GM18907 (cell line): ENCODE data around the gene HLCS.

Source experiments
- ATAC-seq: cut with Tn5 transposase; IDR thresholded peaks from one replicate; pipeline ENCODE4 v1.9.1; 2021; ENCODE audit warnings: mild to moderate bottlenecking, moderate library complexity; ENCODE audit not compliant: unreplicated experiment

The HLCS gene

GRCh38 chr21:36852293-36852692 is 114.2 kb downstream of the HLCS start:
- ATAC-seq = no peak

- ATAC-seq = no peak
These were observed 115.3 kb downstream of the HLCS start for GRCh38 chr21:36851121-36851520.

- ATAC-seq = no peak
These were observed 116.1 kb downstream of the HLCS start for GRCh38 chr21:36850372-36850771.

GRCh38 chr21:36849461-36850105 is 116.9 kb downstream of the HLCS start:
- ATAC-seq = no peak

GRCh38 chr21:36848730-36849274 is 117.7 kb downstream of the HLCS start:
- ATAC-seq = no peak

GRCh38 chr21:36847189-36847588 is 119.3 kb downstream of the HLCS start:
- ATAC-seq = no peak

GRCh38 chr21:36846631-36847030 is 119.8 kb downstream of the HLCS start:
- no peak for ATAC-seq

GRCh38 chr21:36845790-36846189 is 120.7 kb downstream of the HLCS start:
- ATAC-seq = no peak

- no peak for ATAC-seq
These were observed 121.4 kb downstream of the HLCS start for GRCh38 chr21:36845070-36845469.

GRCh38 chr21:36841866-36842265 is 124.6 kb downstream of the HLCS start:
- no peak for ATAC-seq

GRCh38 chr21:36839735-36840134 is 126.7 kb downstream of the HLCS start:
- ATAC-seq = no peak

GRCh38 chr21:36839123-36839522 is 127.3 kb downstream of the HLCS start:
- no peak for ATAC-seq

GRCh38 chr21:36835383-36835795 is 131.1 kb downstream of the HLCS start:
- ATAC-seq = no peak

- no peak for ATAC-seq
These were observed 132.3 kb downstream of the HLCS start for GRCh38 chr21:36834192-36834591.

- ATAC-seq = no peak
These were observed 136.4 kb downstream of the HLCS start for GRCh38 chr21:36830100-36830499.

GRCh38 chr21:36828891-36829515 is 137.5 kb downstream of the HLCS start:
- no peak for ATAC-seq

- no peak for ATAC-seq
These were observed 138.3 kb downstream of the HLCS start for GRCh38 chr21:36828208-36828607.

- ATAC-seq = no peak
These were observed 140.8 kb downstream of the HLCS start for GRCh38 chr21:36825658-36826057.

- no peak for ATAC-seq
These were observed 145.5 kb downstream of the HLCS start for GRCh38 chr21:36821032-36821299.

GRCh38 chr21:36820176-36821031 is 146.1 kb downstream of the HLCS start:
- no peak for ATAC-seq

- no peak for ATAC-seq
These were observed 148.6 kb downstream of the HLCS start for GRCh38 chr21:36817732-36818450.
